OCI-LY3 (cell line): ENCODE data around the gene ANKS6.

Experiments used
- H2AFZ ChIP-seq: fragments of 200-600, 300-600 bp; shearing (Covaris generic); 2 replicates; pipeline ENCODE4 v1.6.0; 2014; ENCODE audit warnings: antibody characterized with exemption, low read depth, low read length
- H3K27ac ChIP-seq: fragments of 200-600, 300-600 bp; sonication (generic); 2 replicates; pipeline ENCODE4 v1.5.1; 2014; ENCODE audit warnings: mild to moderate bottlenecking, low read length, moderate library complexity, mixed read lengths
- H3K27me3 ChIP-seq: fragments of 200-600, 300-600 bp; sonication (generic); 2 replicates; pipeline ENCODE4 v1.6.1; 2014; ENCODE audit warnings: low read depth, low read length, mixed read lengths
- H3K36me3 ChIP-seq: fragments of 200-600, 300-600 bp; sonication (generic); replicated peaks from 2 replicates; pipeline ENCODE3; 2014; ENCODE audit warnings: low read depth, low read length, mixed read lengths
- H3K4me1 ChIP-seq: fragments of 300-600, 200-600 bp; sonication (generic); 2 replicates; pipeline ENCODE4 v1.6.1; 2014; ENCODE audit warnings: low read length, mixed read lengths
- H3K4me2 ChIP-seq: fragments of 200-600, 300-600 bp; sonication (generic); 2 replicates; pipeline ENCODE4 v1.6.1; 2014; ENCODE audit warnings: low read length, mixed read lengths
- H3K4me3 ChIP-seq: fragments of 300-600, 200-600 bp; sonication (generic); 2 replicates; pipeline ENCODE4 v1.5.1; 2014; ENCODE audit warnings: antibody characterized with exemption, mild to moderate bottlenecking, low read length, moderate library complexity
- H3K79me2 ChIP-seq: fragments of 300-600, 200-600 bp; shearing (Covaris generic); 2 replicates; pipeline ENCODE4 v1.6.1; 2014; ENCODE audit warnings: mild to moderate bottlenecking, low read length, mixed read lengths
- H3K9ac ChIP-seq: fragments of 300-600, 200-600 bp; shearing (Covaris generic); 2 replicates; pipeline ENCODE4 v1.6.0; 2014; ENCODE audit warnings: mild to moderate bottlenecking, low read length, moderate library complexity
- H3K9me3 ChIP-seq: fragments of 200-600, 300-600 bp; shearing (Covaris generic); 2 replicates; pipeline ENCODE4 v1.6.1; 2014; ENCODE audit warnings: low read length, mixed read lengths; ENCODE audit not compliant: insufficient read depth
- H4K20me1 ChIP-seq: fragments of 200-600, 300-600 bp; sonication (generic); 2 replicates; pipeline ENCODE4 v1.6.1; 2016; ENCODE audit warnings: low read length, mixed read lengths; ENCODE audit not compliant: insufficient read depth
- CTCF ChIP-seq: fragments of 200-600, 300-600 bp; sonication (generic); IDR thresholded peaks from 2 replicates; pipeline ENCODE4 v1.5.1; 2014; ENCODE audit warnings: antibody characterized with exemption, low read length, low read depth
- EZH2phosphoT487 ChIP-seq: fragments of 200-600 bp; shearing (Covaris generic); IDR thresholded peaks from 2 replicates; pipeline ENCODE4 v1.6.1; 2018; ENCODE audit warnings: antibody characterized with exemption, mixed run types, low read depth

ANKS6 gene

GRCh38 chr9:98772364-98773155 lies 23.8 kb downstream of the ANKS6 start:
- no peak overlapping the region for H2AFZ ChIP-seq
- no peak overlapping the region for H3K4me2 ChIP-seq
- no peaks in the 10 kb centered on the region for H3K4me1 ChIP-seq
- no peaks in the 10 kb centered on the region for H3K79me2 ChIP-seq
- no peak overlapping the region for H3K27ac ChIP-seq
- H3K36me3 ChIP-seq: peaks cover 18% of the 10 kb centered on the region
- TF ChIP-seq CTCF (no peak), EZH2phosphoT487 (no peak)
- H4K20me1 ChIP-seq: no peaks in the 10 kb centered on the region
- no peak overlapping the region for H3K4me3 ChIP-seq
- no peaks in the 10 kb centered on the region for H3K27me3 ChIP-seq
- no peaks in the 10 kb centered on the region for H3K9me3 ChIP-seq
- H3K9ac ChIP-seq: no peak overlapping the region

- H3K27ac ChIP-seq: no peak overlapping the region
- no peaks in the 10 kb centered on the region for H3K27me3 ChIP-seq
- no peaks in the 10 kb centered on the region for H3K9me3 ChIP-seq
- no peak for TF ChIP-seq CTCF
- no peak for TF ChIP-seq EZH2phosphoT487
- no peak overlapping the region for H3K9ac ChIP-seq
- no peak overlapping the region for H3K4me2 ChIP-seq
- no peaks in the 10 kb centered on the region for H3K79me2 ChIP-seq
- H2AFZ ChIP-seq: no peak overlapping the region
- H3K36me3 ChIP-seq: peaks cover 18% of the 10 kb centered on the region
- no peaks in the 10 kb centered on the region for H4K20me1 ChIP-seq
- no peak overlapping the region for H3K4me3 ChIP-seq
- no peaks in the 10 kb centered on the region for H3K4me1 ChIP-seq
These were observed 25.0 kb downstream of the ANKS6 start for GRCh38 chr9:98771209-98771874.

- no peaks in the 10 kb centered on the region for H3K4me1 ChIP-seq
- no peak overlapping the region for H3K4me3 ChIP-seq
- no peaks in the 10 kb centered on the region for H4K20me1 ChIP-seq
- H3K36me3 ChIP-seq: peaks cover 18% of the 10 kb centered on the region
- H3K27me3 ChIP-seq: no peaks in the 10 kb centered on the region
- H3K79me2 ChIP-seq: no peaks in the 10 kb centered on the region
- H3K27ac ChIP-seq: no peak overlapping the region
- no peak overlapping the region for H3K4me2 ChIP-seq
- TF ChIP-seq EZH2phosphoT487 (no peak), CTCF (no peak)
- H3K9ac ChIP-seq: no peak overlapping the region
- no peak overlapping the region for H2AFZ ChIP-seq
- no peaks in the 10 kb centered on the region for H3K9me3 ChIP-seq
These were observed 25.6 kb downstream of the ANKS6 start for GRCh38 chr9:98770717-98771116.

- Histone ChIP-seq H3K4me2 (no peak overlapping the region), H3K4me1 (no peaks in the 10 kb centered on the region), H3K27ac (no peak overlapping the region), H3K9me3 (no peaks in the 10 kb centered on the region), H3K79me2 (no peaks in the 10 kb centered on the region), H3K9ac (no peak overlapping the region), H3K36me3 (peaks cover 18% of the 10 kb centered on the region), H4K20me1 (no peaks in the 10 kb centered on the region), H3K27me3 (no peaks in the 10 kb centered on the region), H3K4me3 (no peak overlapping the region), H2AFZ (no peak overlapping the region)
- no peak for TF ChIP-seq CTCF
- no peak for TF ChIP-seq EZH2phosphoT487
These were observed 28.0 kb downstream of the ANKS6 start for GRCh38 chr9:98768344-98768743.
